ENCODE measurements around the gene TLN1. TPM values are rescaled to one million over a fixed set of nuclear protein-coding genes. Genes with fewer than 3 reads are reported as not detected.

The TLN1 gene
- total RNA-seq, 1 experiment from 2014 or later = 109 TPM

- TF ChIP-seq ATF2 (CRISPR knock-in tag; IDR thresholded peaks at IDR 0.05; ENCODE audit: borderline replicate concordance, low read depth) (no peak), ARID4B (CRISPR knock-in tag; IDR thresholded peaks at IDR 0.05; ENCODE audit: borderline replicate concordance) (no peak), ZNF281 (CRISPR knock-in tag; IDR thresholded peaks at IDR 0.05) (no peak), ZBTB21 (CRISPR knock-in tag; IDR thresholded peaks at IDR 0.05; ENCODE audit: borderline replicate concordance) (no peak), MXD4 (CRISPR knock-in tag; IDR thresholded peaks at IDR 0.05; ENCODE audit: borderline replicate concordance) (no peak), IRF1 (CRISPR knock-in tag; IDR thresholded peaks at IDR 0.05) (no peak), E2F5 (CRISPR knock-in tag; IDR thresholded peaks at IDR 0.05) (no peak), JUN (CRISPR knock-in tag; IDR thresholded peaks at IDR 0.05) (no peak), EMX1 (CRISPR knock-in tag; IDR thresholded peaks at IDR 0.05) (no peak), ATF6 (CRISPR knock-in tag; IDR thresholded peaks at IDR 0.05) (no peak), PRDM15 (CRISPR knock-in tag; IDR thresholded peaks at IDR 0.05) (no peak), NR1H2 (CRISPR knock-in tag; IDR thresholded peaks at IDR 0.05) (no peak), FOXJ3 (CRISPR knock-in tag; IDR thresholded peaks at IDR 0.05; ENCODE audit: borderline replicate concordance) (no peak), CDX4 (CRISPR knock-in tag; IDR thresholded peaks at IDR 0.05; ENCODE audit: borderline replicate concordance) (no peak), IRF2 (CRISPR knock-in tag; IDR thresholded peaks at IDR 0.05; ENCODE audit: borderline replicate concordance, low read depth) (no peak), HMGA2 (CRISPR knock-in tag; IDR thresholded peaks at IDR 0.05) (no peak), USF1 (CRISPR knock-in tag; IDR thresholded peaks at IDR 0.05) (no peak)
Measured at GRCh38 chr9:35756275-35757225, 24.6 kb upstream of the TLN1 start (continued).

Measured in WTC11 (cell line).